Vagina (tissue), 2 donors: ENCODE data around the gene TBX1. TPM values are rescaled to one million over a fixed set of nuclear protein-coding genes. Genes with fewer than 3 reads are reported as not detected.

Experiments used
- DNase-seq, 2 donors: peaks; one replicate each; pipeline ENCODE4 v3.0.0-alpha.2; 2017; ENCODE audit errors: extremely low spot score in 2 of 2
- H3K27ac ChIP-seq: fragments of 200-600 bp; sonication (generic); one replicate; pipeline ENCODE4 v1.5.1; 2019
- H3K27me3 ChIP-seq: fragments of 200-600 bp; sonication (generic); one replicate; pipeline ENCODE4 v1.5.1; 2019
- H3K36me3 ChIP-seq, 2 donors: fragments of 200-600 bp; sonication (generic); one replicate each; pipeline ENCODE4 v1.5.1; 2017 to 2019
- H3K4me1 ChIP-seq: fragments of 200-600 bp; sonication (generic); one replicate; pipeline ENCODE4 v1.5.1; 2019
- H3K4me3 ChIP-seq, 2 donors: fragments of 200-600 bp; sonication (generic); 1 replicate in 1 of 2; 2 replicates in 1 of 2; pipeline ENCODE4 v1.5.1; 2016 to 2019
- H3K9me3 ChIP-seq: fragments of 200-600 bp; sonication (generic); one replicate; pipeline ENCODE4 v1.5.1; 2019
- CTCF ChIP-seq, 3 experiments: fragments of 450-650 bp in 2 of 3; fragments of 200-600 bp in 1 of 3; sonication (generic) in 1 of 3; IDR thresholded peaks; one replicate each; pipeline ENCODE4 v1.5.1; 2017 to 2019; ENCODE audit warnings: antibody characterized with exemption in 3 of 3, mild to moderate bottlenecking in 2 of 3, moderate library complexity in 2 of 3
- POLR2A ChIP-seq, 2 donors: fragments of 450-650 bp; IDR thresholded peaks; one replicate each; pipeline ENCODE4 v1.6.1; 2017; ENCODE audit warnings: antibody characterized with exemption in 2 of 2, mild to moderate bottlenecking in 2 of 2, moderate library complexity in 2 of 2
- POLR2AphosphoS5 ChIP-seq, 2 donors: sonication (generic); formaldehyde crosslinking; IDR thresholded peaks; one replicate each; pipeline ENCODE4 v1.9.0; 2017; ENCODE audit warnings: antibody characterized with exemption in 2 of 2, mild to moderate bottlenecking in 2 of 2, low read depth in 1 of 2; ENCODE audit not compliant: insufficient read depth in 1 of 2
- intact Hi-C: fragments of 100-400 bp; cut with DNase I; formaldehyde crosslinking; loops from one replicate; pipeline ENCODE4 v1.15.1; 2023
- total RNA-seq: library from RNA; depleted of rRNA; stranded (reverse); fragments of >200 nt; gene quantifications from one replicate; pipeline ENCODE4 v1.2.3, GENCODE V29; 2016

TBX1 gene
- total RNA-seq, 1 donor from 2014 or later = 7.1 TPM

- no peak for TF ChIP-seq POLR2AphosphoS5 (IDR thresholded peaks at IDR 0.05; ENCODE audit: insufficient read depth in 1 of 2, low read depth in 1 of 2)
- peak in 1 of 2 donors; percentile 3 for TF ChIP-seq POLR2A (IDR thresholded peaks at IDR 0.05)
- TF ChIP-seq CTCF (IDR thresholded peaks at IDR 0.05) = peak; percentile 95 to 98 (median 96)
- peaks cover 61% of the 10 kb centered on the region for H3K4me1 ChIP-seq
- peak overlapping the region; percentile 56 to 71 for H3K4me3 ChIP-seq
- intact Hi-C loops = loop anchor here (5.0 kb wide), 1 partner anchor 36 kb away; no protein-coding TSS in a partner anchor
- peak overlapping the region; percentile 85 for H3K27ac ChIP-seq
- no peaks in the 10 kb centered on the region for H3K9me3 ChIP-seq
- no peak for DNase-seq
- H3K36me3 ChIP-seq = peaks cover 0 to 29% of the 10 kb centered on the region in 2 donors
- H3K27me3 ChIP-seq = no peaks in the 10 kb centered on the region
Observed at GRCh38 chr22:19717691-19718455, 42.7 kb upstream of the TBX1 start.

DNA sequence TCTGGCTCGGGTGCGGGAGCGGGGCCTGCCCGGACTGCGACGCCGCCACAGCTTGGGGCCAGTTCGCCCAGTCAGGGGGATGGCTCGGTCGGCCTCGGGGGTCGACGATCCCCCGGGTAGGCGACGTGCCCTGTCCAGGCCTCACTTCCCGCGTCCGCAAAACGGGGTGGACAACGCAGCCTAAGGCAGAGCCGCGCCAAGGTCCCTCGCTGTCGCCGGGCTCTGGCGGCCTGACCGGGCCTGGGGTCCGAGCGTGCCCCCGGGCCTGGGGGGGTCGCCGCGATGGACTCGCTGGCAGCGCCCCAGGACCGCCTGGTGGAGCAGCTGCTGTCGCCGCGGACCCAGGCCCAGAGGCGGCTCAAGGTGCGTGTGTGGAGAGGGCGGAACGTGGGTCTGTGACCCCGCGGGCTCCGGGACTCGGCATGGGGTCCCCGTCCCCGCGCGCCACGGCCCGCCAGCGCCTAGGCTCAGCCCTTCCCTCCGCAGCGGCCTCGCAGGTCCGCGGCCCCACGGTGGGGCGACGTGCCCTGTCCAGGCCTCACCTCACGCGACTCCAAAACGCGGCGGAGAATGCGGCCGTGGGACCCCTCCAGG, 42.0 kb upstream of the TBX1 start:
- no peak for TF ChIP-seq POLR2A (IDR thresholded peaks at IDR 0.05)
- no peak for TF ChIP-seq POLR2AphosphoS5 (IDR thresholded peaks at IDR 0.05; ENCODE audit: insufficient read depth in 1 of 2, low read depth in 1 of 2)
- Histone ChIP-seq H3K27me3 (no peaks in the 10 kb centered on the region), H3K36me3 (peaks cover 0 to 32% of the 10 kb centered on the region in 2 donors), H3K4me1 (peaks cover 63% of the 10 kb centered on the region), H3K9me3 (no peaks in the 10 kb centered on the region), H3K27ac (peak overlapping the region; percentile 85), H3K4me3 (peak overlapping the region; percentile 56 to 71)
- no peak for DNase-seq
- intact Hi-C loops = loop anchor here (5.0 kb wide), 1 partner anchor 36 kb away; no protein-coding TSS in a partner anchor

DNA sequence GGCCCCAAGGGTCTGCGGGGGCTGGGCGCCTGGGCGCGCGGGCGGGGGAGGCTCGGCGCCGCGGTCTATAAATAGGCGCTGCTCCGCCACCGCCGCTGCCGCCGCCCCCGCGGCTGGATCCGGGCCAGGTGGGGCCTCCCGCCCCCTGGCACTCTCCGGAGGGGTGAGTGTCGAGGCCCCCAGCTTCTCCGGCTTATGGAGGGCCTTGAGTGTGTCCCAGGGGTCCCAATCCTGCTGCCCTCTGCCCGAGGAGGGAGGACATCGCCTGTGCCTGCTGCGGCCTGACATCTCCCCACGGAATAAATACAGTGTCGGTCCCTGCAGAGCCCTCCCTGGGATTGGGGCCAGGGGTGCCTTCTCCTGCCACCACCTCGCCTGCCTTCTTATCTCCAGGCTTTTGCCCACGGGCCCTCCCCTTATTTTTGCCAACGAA, 41.5 kb upstream of the TBX1 start:
- H3K4me3 ChIP-seq = peak overlapping the region; percentile 56 to 71
- H3K9me3 ChIP-seq = no peaks in the 10 kb centered on the region
- H3K36me3 ChIP-seq = peaks cover 0 to 32% of the 10 kb centered on the region in 2 donors
- no peak for DNase-seq
- no peaks in the 10 kb centered on the region for H3K27me3 ChIP-seq
- peak overlapping the region; percentile 85 for H3K27ac ChIP-seq
- H3K4me1 ChIP-seq = peaks cover 62% of the 10 kb centered on the region
- no peak for TF ChIP-seq POLR2AphosphoS5 (IDR thresholded peaks at IDR 0.05; ENCODE audit: insufficient read depth in 1 of 2, low read depth in 1 of 2)
- TF ChIP-seq POLR2A (IDR thresholded peaks at IDR 0.05) = no peak
- TF ChIP-seq CTCF (IDR thresholded peaks at IDR 0.05) = no peak
- intact Hi-C loops = loop anchor here (5.0 kb wide), 1 partner anchor 37 kb away; no protein-coding TSS in a partner anchor

- Histone ChIP-seq H3K4me3 (peak overlapping the region; percentile 56 to 71), H3K27me3 (no peaks in the 10 kb centered on the region), H3K9me3 (no peaks in the 10 kb centered on the region), H3K36me3 (peaks cover 0 to 32% of the 10 kb centered on the region in 2 donors), H3K27ac (peak overlapping the region; percentile 85), H3K4me1 (peaks cover 61% of the 10 kb centered on the region)
- intact Hi-C loops = loop anchor here (5.0 kb wide), 1 partner anchor 37 kb away; no protein-coding TSS in a partner anchor
- TF ChIP-seq CTCF (IDR thresholded peaks at IDR 0.05) = no peak
- TF ChIP-seq POLR2A (IDR thresholded peaks at IDR 0.05) = no peak
- TF ChIP-seq POLR2AphosphoS5 (IDR thresholded peaks at IDR 0.05; ENCODE audit: insufficient read depth in 1 of 2, low read depth in 1 of 2) = no peak
- no peak for DNase-seq
Observed at GRCh38 chr22:19719488-19720021, 41.0 kb upstream of the TBX1 start.

GRCh38 chr22:19720150-19720827, 40.3 kb upstream of the TBX1 start:
- Histone ChIP-seq H3K4me1 (peaks cover 54% of the 10 kb centered on the region), H3K27me3 (no peaks in the 10 kb centered on the region), H3K9me3 (no peaks in the 10 kb centered on the region), H3K27ac (no peak overlapping the region), H3K36me3 (peaks cover 0 to 32% of the 10 kb centered on the region in 2 donors), H3K4me3 (no peak overlapping the region)
- no peak for TF ChIP-seq POLR2AphosphoS5 (IDR thresholded peaks at IDR 0.05; ENCODE audit: insufficient read depth in 1 of 2, low read depth in 1 of 2)
- intact Hi-C loops = no loop called here
- no peak for DNase-seq
